Pancreas (tissue), 10 donors: ENCODE results near the gene UBALD1. TPM values are rescaled to one million over a fixed set of nuclear protein-coding genes. Genes with fewer than 3 reads are reported as not detected.
"Not testable (repeated sequence)": the region's sequence is repeated elsewhere in the genome, so short reads cannot be mapped to it uniquely, and the experiment has no call there.

Experiments
- ATAC-seq, 4 donors: fragments of 200-7000 bp; cut with Tn5 transposase; one replicate each; pipeline versions ENCODE4 v1.8.0 to v1.9.1; 2020; ENCODE audit warnings: mild to moderate bottlenecking in 4 of 4, moderate library complexity in 4 of 4
- DNase-seq, 6 donors: peaks; one replicate each; pipeline ENCODE4 v3.0.0-alpha.2; 2020
- FAIRE-seq: peaks from 2 replicates; lab custom pipeline; 2012; peaks lifted over from hg19 to GRCh38; lab: Jason Lieb, UNC
- H3K27ac ChIP-seq, 4 donors: fragments of 200-600 bp; sonication (generic); 1 replicate in 3 of 4; 2 replicates in 1 of 4; pipeline versions ENCODE4 v1.5.0 to v1.8.0; 2020
- H3K27me3 ChIP-seq, 4 donors: fragments of 200-600 bp; one replicate each; pipeline ENCODE4 v1.8.0; 2021
- H3K36me3 ChIP-seq, 3 donors: fragments of 200-600 bp; sonication (generic) in 1 of 3; one replicate each; pipeline versions ENCODE4 v1.5.0 to v1.8.0; 2020 to 2021
- H3K4me1 ChIP-seq, 3 donors: fragments of 200-600 bp; one replicate each; pipeline ENCODE4 v1.8.0; 2021
- H3K4me3 ChIP-seq, 4 donors: fragments of 200-600 bp; sonication (generic) in 2 of 4; one replicate each; pipeline versions ENCODE4 v1.5.0 to v1.8.0; 2020 to 2021
- H3K9me3 ChIP-seq, 4 donors: fragments of 200-600 bp; one replicate each; pipeline ENCODE4 v1.8.0; 2021
- WGBS, 2 donors: extraction: QIAGEN DNeasy Blood & Tissue Kit; methylation state at CpG; one replicate each; pipeline ENCODE4 v1.1.7; 2013; 5-methylcytosine and 5-hydroxymethylcytosine counted together
- intact Hi-C, 3 donors: fragments of 100-400 bp; cut with DNase I; formaldehyde crosslinking; loops; one replicate each; pipeline versions ENCODE4 v1.11.1 to v1.14.2; 2022
- polyA plus RNA-seq, 2 donors: library from polyadenylated mRNA; stranded (reverse); fragments of 200-250 nt; gene quantifications; one replicate each; pipeline ENCODE4 v1.2.3, GENCODE V29; 2013
- total RNA-seq, 6 donors: library from RNA; stranded (reverse); fragmentation: NEBNext Ultra II Directional in 4 of 6; extraction: Animal tissue kit (Norgen Biotek cat#: 25700) in 4 of 6; gene quantifications; one replicate each; pipeline versions ENCODE4 v1.2.1 to v1.2.4, GENCODE V29; 2021 to 2023
- TF ChIP-seq, protein P1 (sequence below), 4 donors: fragments of 200-600 bp; sonication (generic) in 3 of 4; IDR thresholded peaks; one replicate each; pipeline versions ENCODE4 v1.5.0 to v1.8.0; 2021; ENCODE audit warnings: antibody characterized with exemption in 4 of 4
- donor health status: healthy with polysubstance abuse.
- donor health status: DM: no; HTN: no; CAD: no; lungs with moderate emphysema.
- donor health status: DM: no; HTN: no; CAD: no.
- donor health status: control.
- donor health status: control.
- donor health status: Bipolar disorder and iron deficiency.
- donor health status: DM: yes; HTN: yes; CAD: no.
- donor health status: DM: no; HTN: no; CAD: no.
- donor health status: DM: no; HTN: no; CAD: no.
- donor health status: DM: yes; HTN: yes; CAD: no.

Gene UBALD1
- total and polyA plus RNA-seq, 8 donors: 9.1 to 42.5 (median 17.1) TPM

- Histone ChIP-seq H3K4me3 (no peak overlapping the region), H3K27ac (no peak overlapping the region), H3K27me3 (no peaks in the 10 kb centered on the region), H3K4me1 (no peaks in the 10 kb centered on the region), H3K9me3 (no peaks in the 10 kb centered on the region), H3K36me3 (no peaks in the 10 kb centered on the region)
- TF ChIP-seq, protein P1, sequence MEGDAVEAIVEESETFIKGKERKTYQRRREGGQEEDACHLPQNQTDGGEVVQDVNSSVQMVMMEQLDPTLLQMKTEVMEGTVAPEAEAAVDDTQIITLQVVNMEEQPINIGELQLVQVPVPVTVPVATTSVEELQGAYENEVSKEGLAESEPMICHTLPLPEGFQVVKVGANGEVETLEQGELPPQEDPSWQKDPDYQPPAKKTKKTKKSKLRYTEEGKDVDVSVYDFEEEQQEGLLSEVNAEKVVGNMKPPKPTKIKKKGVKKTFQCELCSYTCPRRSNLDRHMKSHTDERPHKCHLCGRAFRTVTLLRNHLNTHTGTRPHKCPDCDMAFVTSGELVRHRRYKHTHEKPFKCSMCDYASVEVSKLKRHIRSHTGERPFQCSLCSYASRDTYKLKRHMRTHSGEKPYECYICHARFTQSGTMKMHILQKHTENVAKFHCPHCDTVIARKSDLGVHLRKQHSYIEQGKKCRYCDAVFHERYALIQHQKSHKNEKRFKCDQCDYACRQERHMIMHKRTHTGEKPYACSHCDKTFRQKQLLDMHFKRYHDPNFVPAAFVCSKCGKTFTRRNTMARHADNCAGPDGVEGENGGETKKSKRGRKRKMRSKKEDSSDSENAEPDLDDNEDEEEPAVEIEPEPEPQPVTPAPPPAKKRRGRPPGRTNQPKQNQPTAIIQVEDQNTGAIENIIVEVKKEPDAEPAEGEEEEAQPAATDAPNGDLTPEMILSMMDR (IDR thresholded peaks at IDR 0.05): no peak
- FAIRE-seq: no peak
- ATAC-seq: no peak
- WGBS, 2 donors: 77 to 80% methylated on average over 13 of the region's 13 CpGs
- intact Hi-C loops: loop anchor here in 1 of 3 donors (10.0 kb wide), 1 partner anchor 64 kb away; no protein-coding TSS in a partner anchor
- DNase-seq: no peak
These were observed 35.6 kb downstream of the UBALD1 start for GRCh38 chr16:4578961-4579530.

- Histone ChIP-seq H3K9me3 (no peaks in the 10 kb centered on the region), H3K27me3 (no peaks in the 10 kb centered on the region), H3K36me3 (no peaks in the 10 kb centered on the region), H3K4me3 (no peak overlapping the region), H3K27ac (no peak overlapping the region), H3K4me1 (no peaks in the 10 kb centered on the region)
- intact Hi-C loops: loop anchor here in 1 of 3 donors (10.0 kb wide), 1 partner anchor 61 kb away; no protein-coding TSS in a partner anchor
- FAIRE-seq: no peak
- WGBS, 2 donors: 97% methylated on average over 15 of the region's 15 CpGs
- TF ChIP-seq, protein P1 (IDR thresholded peaks at IDR 0.05): no peak
- DNase-seq: no peak
- ATAC-seq: no peak
These were observed 38.7 kb downstream of the UBALD1 start for GRCh38 chr16:4576008-4576407.

DNA sequence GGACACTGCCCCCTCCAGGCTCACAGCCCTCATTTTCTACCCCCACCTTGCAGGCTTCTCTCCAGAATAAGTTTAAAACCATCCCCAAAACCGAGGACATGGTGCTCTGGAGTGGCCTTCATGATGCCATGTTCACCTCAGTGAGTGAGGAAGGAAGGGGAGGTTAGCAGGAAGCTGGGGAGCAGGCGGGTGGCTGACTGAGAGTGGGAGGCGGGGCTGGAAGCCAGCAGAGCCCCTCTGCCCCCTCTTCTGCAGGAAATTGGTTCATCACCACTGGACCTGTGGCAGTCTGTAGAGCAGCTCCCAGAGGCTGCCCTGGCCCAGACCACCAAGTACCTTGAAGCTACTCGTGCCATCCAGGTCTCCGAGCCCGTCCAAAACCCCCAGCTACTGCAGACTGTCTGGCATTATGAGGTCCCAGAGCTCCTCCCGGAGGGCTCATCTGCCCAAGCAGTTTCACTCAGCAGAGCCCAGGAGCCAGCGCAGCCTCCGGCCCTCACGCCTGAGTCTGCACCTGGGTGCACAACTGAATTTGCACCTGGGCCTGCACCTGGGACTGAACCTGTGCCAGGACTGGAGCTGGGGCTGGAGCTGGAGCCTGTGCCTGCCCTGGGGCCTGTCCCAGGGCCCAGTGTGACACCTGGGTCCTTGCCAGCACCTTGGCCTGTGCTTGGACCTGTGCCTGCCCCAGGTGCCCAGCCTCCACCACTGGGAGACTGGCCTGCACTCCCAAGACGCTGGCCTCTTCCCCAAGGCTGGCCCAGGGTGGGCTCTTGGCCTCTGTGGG, 39.6 kb downstream of the UBALD1 start:
- H3K9me3 ChIP-seq: no peaks in the 10 kb centered on the region
- peak; percentile 86 to 96 (median 91) for ATAC-seq
- no peaks in the 10 kb centered on the region for H3K27me3 ChIP-seq
- no peaks in the 10 kb centered on the region for H3K36me3 ChIP-seq
- no peak overlapping the region for H3K4me3 ChIP-seq
- TF ChIP-seq, protein P1 (IDR thresholded peaks at IDR 0.05): no peak
- peak; percentile 72 to 93 (median 84) for DNase-seq
- 60 to 63% methylated on average over 11 of the region's 11 CpGs for WGBS, 2 donors
- no peak for FAIRE-seq
- intact Hi-C loops: loop anchor here in 1 of 3 donors (10.0 kb wide), 1 partner anchor 60 kb away; no protein-coding TSS in a partner anchor
- no peak overlapping the region for H3K27ac ChIP-seq
- no peaks in the 10 kb centered on the region for H3K4me1 ChIP-seq

DNA sequence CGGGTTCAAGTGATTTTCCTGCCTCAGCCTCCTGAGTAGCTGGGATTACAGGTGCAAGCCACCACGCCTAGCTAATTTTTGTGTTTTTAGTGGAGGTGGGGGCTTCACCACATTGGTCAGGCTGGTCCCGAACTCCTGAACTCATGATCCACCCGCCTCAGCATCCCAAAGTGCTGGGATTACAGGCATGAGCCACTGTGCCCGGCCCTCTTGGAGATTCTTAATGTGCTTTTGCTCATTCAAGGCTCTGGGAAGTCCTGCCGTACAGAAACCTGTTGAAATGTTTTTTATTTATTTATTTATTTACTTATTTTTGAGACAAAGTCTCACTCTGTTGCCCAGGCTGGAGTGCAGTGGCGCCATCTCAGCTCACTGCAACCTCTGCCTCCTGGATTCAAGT, 40.8 kb downstream of the UBALD1 start:
- H3K27me3 ChIP-seq, H3K27ac ChIP-seq, H3K36me3 ChIP-seq, DNase-seq, H3K9me3 ChIP-seq, H3K4me3 ChIP-seq, ATAC-seq, FAIRE-seq, H3K4me1 ChIP-seq: not testable (repeated sequence)
- 77 to 82% methylated on average over 7 of the region's 7 CpGs for WGBS, 2 donors
- intact Hi-C loops: loop anchor here in 1 of 3 donors (10.0 kb wide), 1 partner anchor 59 kb away; no protein-coding TSS in a partner anchor

DNA sequence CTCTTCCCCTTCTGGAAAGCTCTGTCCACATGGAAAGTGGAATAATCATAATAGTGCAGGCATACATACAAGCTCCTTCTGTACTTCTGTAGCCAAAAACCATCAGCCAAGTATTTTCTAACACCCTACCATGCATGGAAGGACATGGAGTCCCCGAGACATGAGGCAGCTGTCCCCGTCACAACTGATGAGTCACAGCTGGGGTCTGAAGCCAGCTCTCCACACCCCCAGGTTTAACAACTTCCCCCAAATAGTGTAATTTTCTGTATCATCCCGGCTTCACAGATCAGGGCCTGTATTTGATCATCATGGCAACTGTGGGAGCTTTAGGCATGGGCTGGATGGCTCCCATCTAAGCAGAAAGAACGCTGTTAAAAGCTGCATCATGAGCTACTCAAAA, 42.0 kb downstream of the UBALD1 start:
- no peaks in the 10 kb centered on the region for H3K36me3 ChIP-seq
- FAIRE-seq: no peak
- no peak for DNase-seq
- intact Hi-C loops: loop anchor here in 1 of 3 donors (10.0 kb wide), 1 partner anchor 58 kb away; no protein-coding TSS in a partner anchor
- H3K27ac ChIP-seq: no peak overlapping the region
- TF ChIP-seq, protein P1 (IDR thresholded peaks at IDR 0.05): no peak
- ATAC-seq: no peak
- no peaks in the 10 kb centered on the region for H3K27me3 ChIP-seq
- H3K4me1 ChIP-seq: no peaks in the 10 kb centered on the region
- no peak overlapping the region for H3K4me3 ChIP-seq
- H3K9me3 ChIP-seq: no peaks in the 10 kb centered on the region
- WGBS, 2 donors: 62 to 69% methylated on average over 4 of the region's 4 CpGs
